T follicular helper cell (primary cell): Measurements from ENCODE around the gene KCNG2.

Source experiments
- DNase-seq: peaks from one replicate; pipeline ENCODE4 v3.0.0-alpha.2; 2020; ENCODE audit warnings: low read depth

KCNG2 gene

DNA sequence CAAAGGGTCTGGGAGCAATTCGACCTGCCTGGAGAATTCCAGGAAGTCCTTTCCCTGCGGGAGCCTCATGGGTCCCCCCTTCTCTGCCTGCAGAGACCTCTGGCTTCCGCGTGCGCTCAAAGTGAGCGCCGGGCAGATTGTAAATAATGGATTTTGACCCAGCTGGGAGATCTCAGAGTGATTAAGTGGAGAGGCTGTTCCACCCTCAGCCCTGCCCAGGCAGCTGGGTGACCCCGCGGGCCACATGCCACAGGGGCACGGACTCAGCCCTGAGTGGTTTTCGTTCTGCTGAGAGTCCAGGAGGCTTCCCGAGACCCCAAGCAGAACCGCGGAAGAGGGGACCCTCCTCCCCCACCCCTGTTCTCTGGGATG lies 1.2 kb downstream of the KCNG2 start:
- no peak for DNase-seq

DNA sequence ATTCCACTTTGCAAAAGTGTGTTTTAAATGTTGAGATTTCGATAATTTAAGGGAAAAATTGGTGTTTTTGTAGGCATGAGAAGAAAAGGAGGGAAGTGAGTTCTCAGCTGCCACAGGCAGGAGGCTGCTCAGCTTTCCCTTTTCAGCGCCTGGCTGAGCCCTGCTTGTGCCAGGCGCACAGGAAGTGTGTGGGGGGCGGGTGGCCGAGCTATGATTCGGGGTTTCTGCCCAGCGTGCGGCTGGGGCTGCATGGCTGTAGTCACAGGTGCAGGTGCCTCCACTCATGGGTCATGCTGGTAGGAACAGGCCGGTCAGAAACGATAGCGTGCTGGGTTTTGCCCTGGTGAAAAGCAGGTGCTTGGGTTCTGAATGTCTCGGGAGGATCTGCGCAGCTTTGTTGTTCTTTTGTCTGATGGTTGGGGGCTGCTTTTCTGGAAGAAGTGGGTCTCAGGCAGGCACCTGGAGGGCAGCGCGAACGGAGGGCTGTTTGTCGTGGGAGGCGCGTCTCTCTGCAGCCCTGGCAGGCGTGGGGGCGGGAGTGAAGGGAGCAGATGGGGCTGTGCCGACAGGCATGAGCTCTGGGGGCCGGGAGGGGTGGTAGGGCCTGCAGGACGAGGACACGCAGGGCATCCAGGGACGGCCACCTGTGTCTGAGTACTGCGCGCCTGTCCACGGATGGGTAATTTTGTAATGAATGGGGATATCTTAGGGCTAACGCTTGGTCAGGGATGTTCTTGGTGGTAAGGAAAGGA lies 2.1 kb downstream of the KCNG2 start:
- no peak for DNase-seq

DNA sequence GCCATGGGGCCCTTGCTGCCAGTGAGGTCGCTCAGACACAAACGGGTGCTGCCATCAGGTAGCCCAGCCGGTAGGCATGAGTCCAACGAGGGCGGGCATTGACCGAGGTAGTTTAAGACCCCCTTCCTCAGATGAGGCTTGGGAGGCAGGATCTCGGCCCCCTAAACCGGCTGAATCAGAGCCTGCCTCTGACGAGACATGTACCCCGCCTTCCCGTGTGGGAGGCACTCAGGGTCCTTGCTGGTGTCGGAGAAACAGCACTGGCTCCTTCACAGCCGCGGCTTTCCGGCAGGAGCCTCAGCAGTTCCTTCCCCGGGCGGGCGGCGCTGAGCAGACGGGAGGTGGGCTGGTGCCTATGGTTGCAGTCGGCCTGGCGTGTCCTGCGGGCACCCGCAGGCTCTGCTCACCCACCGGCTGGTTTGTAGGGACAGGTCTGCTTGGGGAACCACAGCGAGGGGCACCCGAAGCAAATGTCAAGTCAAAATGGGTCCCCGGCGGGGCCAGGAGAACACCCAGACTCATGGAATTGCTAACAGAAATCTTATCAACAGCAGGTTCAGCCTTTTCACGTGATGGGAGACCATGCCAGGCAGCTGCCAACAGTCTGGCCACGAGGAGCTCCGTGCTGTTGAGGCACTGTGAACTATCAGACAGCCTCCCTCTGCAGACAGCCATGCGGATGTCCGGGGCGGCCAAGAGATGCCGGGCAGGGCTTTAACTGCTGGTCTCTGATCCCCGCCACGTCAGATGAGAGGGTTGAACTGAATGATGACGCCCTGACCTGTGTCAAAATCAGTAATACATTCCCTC lies 2.8 kb downstream of the KCNG2 start:
- DNase-seq: no peak

- DNase-seq: no peak
Observed at GRCh38 chr18:79801217-79801616, 3.5 kb downstream of the KCNG2 start.

DNA sequence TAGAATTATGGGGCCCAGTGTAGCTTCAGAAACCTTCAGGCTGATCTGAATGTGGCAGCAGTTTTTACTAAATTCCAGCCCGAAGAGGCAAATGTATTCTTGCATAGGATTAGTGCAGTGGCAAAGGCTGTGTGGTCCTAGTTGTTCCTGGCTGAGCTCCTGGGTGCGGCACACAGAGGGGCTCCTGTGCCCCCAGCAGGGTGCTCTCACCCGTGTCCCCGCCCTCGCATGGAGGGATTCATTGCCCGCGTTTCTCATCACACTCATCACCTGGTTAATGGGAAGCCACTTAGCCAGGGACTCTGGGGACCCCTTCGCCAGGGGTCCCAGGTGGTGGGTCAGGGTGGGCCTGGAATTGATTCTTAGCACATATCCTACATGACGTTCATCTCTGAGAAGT lies 3.9 kb downstream of the KCNG2 start:
- DNase-seq: no peak

GRCh38 chr18:79802298-79802697 lies 4.6 kb downstream of the KCNG2 start:
- DNase-seq: no peak

- DNase-seq: no peak
Observed at GRCh38 chr18:79803611-79804051, 5.9 kb downstream of the KCNG2 start.

DNA sequence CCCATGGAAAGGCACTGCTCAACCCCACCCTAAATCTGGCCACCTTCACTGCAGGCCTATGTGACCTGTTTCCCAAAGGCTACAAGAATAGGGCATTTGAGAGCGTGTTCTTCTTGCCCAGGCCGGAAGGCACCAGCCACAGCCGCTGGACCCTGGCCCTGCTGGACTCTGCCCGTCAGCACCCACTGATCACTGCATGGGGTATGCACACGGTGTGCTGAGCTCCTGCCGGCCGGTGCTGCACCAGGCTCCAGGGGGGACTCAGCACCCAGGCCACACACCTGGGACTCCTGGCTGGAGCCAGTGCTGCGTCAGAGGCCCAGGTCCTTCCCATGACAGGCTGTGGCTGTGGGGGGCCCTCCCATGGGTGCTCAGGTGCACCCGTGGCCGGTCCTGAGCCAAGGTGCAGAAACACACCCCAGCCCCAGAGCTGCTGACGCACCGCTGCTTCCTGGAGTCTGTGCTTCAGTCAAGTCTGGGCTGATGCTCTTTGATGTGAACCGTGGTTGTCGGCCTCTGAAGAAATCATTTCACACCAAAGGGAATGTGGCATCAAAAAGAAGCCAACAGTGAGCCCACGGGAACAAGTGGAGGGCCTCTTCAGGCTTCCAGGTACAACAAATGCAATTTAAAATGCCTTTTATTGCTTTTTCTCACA lies 6.5 kb downstream of the KCNG2 start:
- no peak for DNase-seq

- no peak for DNase-seq
Observed at GRCh38 chr18:79805211-79805887, 7.6 kb downstream of the KCNG2 start.

DNA sequence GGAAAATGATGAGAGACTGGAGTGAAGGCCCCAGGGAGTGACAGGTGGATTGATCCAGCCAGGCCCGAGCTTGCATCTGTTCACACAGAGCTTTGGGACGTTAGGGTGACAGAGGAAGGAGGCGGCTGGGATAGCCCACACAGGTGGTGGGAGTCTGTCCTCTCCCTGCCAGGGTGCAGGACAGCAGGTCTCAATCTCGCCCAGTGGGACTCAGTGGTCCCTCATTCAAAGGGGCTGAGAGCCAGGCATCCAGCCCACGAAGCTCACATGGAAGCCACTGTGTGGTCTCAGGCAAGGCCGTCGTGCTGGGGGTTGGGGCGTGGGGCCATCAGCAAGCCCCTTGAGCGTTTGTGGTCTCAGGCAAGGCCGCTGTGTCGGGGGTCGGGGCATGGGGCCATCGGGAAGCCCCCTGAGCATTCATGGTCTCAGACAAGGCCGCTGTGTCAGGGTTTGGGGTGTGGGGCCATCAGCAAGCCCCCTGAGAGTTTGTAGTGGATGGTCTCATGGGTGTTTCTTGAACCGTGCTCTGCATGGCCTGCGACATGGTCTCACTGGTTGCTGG lies 8.3 kb downstream of the KCNG2 start:
- no peak for DNase-seq

DNA sequence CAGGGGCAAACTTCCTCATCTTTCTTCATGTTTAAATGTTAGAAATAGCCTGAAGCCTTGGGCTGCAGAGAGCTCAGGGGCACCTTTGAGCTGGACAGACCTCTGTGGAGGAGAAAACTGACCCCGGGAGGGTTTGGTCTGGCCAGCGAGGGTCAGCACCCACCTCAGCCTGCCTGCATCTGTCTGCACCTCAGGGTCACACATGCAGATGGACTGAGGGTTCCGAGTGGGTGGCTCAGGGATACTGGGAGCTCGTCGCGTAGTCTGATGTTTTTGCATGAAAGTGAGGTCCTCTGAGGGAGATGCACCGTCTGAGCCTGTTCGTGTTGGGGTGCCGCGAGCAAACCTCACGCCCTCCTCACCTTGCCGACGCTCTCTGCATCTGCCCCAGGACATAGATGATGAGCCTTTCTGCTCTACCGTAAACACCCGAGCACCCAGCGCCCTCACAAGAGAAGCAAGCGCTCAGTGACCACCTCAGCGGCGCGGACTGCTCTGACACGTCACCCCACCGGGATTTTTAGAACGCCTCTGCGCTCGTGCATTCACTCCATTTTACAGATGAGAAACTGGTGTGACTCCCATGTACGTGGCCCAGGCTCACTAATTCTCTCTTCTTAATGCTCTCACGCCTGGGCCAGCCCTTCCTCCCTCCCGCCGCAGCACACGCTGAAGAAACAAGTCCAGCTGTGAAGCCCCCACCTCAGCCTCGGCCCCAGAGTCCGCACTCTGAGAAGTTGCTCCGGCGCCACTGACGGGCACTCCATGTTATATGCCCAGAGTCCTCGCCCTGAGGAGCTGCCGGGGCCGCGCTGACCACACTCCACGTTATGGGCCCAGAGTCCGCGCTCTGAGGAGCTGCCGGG lies 9.5 kb downstream of the KCNG2 start:
- DNase-seq: no peak

DNA sequence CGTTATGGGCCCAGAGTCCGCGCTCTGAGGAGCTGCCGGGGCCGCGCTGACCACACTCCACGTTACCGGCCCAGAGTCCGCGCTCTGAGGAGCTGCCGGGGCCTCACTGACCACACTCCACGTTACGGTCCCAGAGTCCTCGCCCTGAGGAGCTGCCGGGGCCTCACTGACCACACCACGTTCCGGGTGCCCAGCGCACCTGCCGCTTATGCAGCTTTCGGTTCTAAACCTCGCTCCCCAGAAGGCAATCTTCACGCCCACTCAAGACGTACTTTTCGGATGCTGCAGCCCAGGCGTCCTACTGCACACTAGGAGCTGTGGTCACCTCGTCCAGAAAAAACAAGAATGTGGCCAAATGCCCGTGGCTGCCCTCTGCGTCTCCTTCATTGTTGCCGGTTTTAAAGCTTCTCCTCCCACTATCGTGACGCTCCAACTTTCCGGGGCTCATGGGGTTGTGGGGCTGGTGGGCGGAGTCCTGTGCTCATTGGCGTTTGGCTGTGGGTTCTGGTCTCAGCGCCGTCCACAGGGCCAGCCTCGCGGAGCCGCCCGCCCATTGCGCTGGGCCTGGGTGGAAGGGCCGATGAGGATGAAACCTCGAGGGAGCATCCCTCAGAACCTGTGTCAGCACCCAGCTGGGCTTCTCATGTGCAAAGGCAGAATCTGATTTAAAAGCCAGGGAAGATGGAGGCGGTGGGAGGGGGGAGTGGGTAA lies 11.9 kb downstream of the KCNG2 start:
- no peak for DNase-seq

GRCh38 chr18:79812052-79812451 lies 14.3 kb downstream of the KCNG2 start:
- DNase-seq: no peak

GRCh38 chr18:79814373-79814772 lies 16.6 kb downstream of the KCNG2 start:
- no peak for DNase-seq

DNA sequence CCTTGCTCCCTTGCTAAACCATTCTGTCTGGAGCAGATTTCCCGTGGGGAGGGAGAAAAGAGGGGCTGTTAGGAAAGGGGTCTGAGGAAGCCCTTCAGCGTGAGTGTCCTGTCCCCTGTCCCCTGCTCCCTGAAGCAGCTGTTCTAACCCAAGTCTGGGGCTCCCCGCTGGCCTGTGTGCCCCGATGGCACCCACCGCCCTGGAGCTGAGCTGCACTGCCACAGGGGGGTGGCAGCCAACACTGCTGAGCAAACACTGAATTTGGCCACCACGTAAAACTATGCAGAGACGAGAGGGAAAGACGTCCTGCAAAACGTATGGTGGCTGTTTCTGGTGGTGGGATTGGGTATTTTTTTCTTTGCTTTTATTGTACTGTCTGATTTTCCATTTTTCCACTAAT lies 17.9 kb downstream of the KCNG2 start:
- no peak for DNase-seq

DNA sequence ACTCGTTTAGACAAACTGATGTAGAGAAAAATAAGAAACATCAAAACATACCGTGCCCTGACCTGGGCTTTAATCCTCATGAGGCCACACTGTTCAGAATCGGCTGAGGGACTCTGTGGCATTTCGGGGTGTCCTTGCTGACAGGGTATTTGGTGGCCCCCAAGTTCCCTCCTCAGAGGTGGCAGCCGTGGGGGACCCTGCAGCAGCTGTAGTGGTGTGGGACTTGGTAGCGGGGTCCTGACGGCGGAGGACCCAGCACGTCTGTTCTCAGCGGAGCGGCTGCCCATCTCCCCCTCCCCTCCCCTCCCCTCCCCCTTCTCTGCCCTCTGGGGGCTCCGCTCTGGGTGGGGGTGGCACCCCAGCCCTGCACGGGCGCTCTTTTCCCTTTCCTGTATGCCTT lies 18.4 kb downstream of the KCNG2 start:
- no peak for DNase-seq

- DNase-seq: no peak
Observed at GRCh38 chr18:79816981-79817606, 19.4 kb downstream of the KCNG2 start.

DNA sequence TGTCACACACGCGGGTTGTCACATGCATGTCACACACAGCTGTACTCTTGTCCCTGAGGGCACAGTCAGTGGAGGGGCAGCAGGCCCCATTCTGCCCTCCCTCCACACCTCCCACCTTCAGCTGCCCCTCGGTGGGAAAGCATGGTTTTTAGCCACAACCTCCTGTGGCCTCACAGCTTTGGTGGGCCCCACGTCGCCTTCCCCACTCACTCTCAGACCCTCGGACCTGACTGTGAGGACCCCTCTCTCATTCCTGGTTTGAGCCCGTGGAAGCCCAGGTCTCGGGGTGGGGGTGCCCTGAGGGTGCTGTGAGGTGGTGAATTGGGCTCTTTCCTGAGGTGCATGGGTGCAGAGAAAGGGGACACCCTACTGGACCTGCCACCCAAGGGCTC lies 19.9 kb downstream of the KCNG2 start:
- DNase-seq: no peak

- DNase-seq: no peak
Observed at GRCh38 chr18:79818036-79818435, 20.3 kb downstream of the KCNG2 start.

DNA sequence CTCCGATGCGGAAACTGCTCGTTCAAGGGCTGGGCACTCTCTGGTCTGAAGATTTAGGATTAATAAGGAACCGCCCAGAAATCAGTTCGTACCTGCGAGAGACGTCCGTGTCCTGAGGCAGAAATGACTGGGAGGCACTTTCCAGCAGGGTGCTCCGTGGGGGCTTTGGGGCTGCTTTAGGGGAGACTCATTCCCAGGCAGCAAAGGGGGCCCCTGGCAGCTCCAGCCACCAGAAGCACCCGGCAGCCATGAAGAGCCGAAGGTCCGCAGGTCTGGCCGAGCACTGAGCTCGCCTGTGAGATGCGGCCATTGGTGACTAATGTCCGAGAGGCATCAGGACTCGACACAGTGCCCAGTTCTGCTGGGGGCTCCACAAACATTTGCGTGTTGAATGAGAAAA lies 20.9 kb downstream of the KCNG2 start:
- no peak for DNase-seq
